ENCODE data around the gene AKNA. TPM values are rescaled to one million over a fixed set of nuclear protein-coding genes. Genes with fewer than 3 reads are reported as not detected.

Gene AKNA
- total RNA-seq, 4 donors from 2014 or later = 8.8 to 24.3 (median 19.0) TPM

DNA sequence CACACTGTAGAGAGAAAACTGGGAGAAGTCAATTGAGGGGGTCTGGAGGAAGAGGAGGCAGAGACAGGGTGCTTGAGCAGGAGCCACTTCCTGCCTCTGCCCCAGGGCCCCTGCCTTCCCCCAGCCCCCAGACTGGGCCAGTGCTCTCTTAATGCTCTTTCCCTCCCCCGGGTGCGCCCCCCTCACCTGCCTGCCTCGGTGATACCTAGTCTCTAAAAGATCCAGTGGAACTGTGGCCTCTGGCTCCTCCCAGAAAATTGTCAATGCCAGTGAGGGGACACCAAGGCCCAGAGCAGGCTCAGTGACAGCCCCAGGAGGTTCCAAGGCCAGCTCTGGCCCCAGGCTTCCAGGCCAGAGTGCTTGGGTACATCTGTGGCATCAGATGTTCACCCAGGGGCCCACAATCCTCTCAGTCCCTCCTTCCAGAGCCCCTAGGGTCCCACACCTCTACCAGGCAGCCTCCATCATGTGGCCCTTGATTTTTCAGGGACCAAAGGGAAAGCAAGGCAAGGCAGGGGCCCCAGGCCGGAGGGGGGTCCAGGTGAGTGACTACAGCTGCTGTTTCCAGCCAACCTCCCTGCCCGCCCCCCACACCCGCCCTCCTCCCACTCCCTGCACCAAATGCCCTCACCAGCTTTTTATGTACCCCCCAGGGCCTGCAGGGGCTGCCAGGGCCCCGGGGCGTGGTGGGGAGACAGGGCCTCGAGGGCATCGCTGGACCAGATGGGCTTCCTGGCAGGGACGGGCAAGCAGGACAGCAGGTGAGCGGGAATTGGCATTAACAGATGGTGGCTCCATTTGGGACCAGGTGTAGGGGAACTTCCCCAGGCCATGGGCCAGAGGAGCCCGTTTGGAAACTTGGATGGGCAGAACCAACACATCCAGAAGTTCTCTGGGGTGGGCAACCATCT is 98.0 kb downstream of the AKNA start:
- 83 to 94% methylated on average over 1 to 3 of the region's 13 CpGs for WGBS, 2 donors (ENCODE audit: low coverage in 1 of 2)
- no peak for ATAC-seq
- no peak overlapping the region for H3K4me3 ChIP-seq
- no peak overlapping the region for H3K27ac ChIP-seq
- no peaks in the 10 kb centered on the region for H3K27me3 ChIP-seq
- no peaks in the 10 kb centered on the region for H3K4me1 ChIP-seq
- no peak for TF ChIP-seq POLR2A (IDR thresholded peaks at IDR 0.05)
- no peak for TF ChIP-seq EP300 (IDR thresholded peaks at IDR 0.05)
- peaks cover 0 to 12% of the 10 kb centered on the region in 2 donors for H3K36me3 ChIP-seq
- H3K9me3 ChIP-seq = peaks cover 0 to 7% (median 0%) of the 10 kb centered on the region in 3 donors

DNA sequence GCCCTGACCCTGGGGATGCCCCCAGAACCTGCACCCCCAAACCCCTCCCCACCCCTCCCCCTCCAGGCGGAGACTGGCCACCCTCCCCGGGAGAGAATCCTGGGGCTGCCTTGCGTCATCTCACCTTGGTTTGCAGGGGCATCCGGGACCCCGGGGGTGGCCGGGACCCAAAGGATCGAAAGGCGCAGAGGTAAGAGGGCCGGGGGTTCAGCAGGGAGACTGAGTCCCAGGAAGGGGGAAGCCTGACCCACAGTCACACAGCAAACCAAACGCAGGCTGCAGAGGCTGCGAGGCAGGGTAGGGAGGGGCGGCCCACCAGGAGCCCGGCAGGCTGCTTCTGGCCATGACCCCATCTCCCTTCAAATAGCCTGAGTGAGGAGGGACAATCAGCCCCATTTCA is 98.7 kb downstream of the AKNA start:
- Histone ChIP-seq H3K27me3 (no peaks in the 10 kb centered on the region), H3K36me3 (peaks cover 0 to 7% of the 10 kb centered on the region in 2 donors), H3K4me1 (no peaks in the 10 kb centered on the region), H3K9me3 (no peaks in the 10 kb centered on the region), H3K4me3 (no peak overlapping the region), H3K27ac (no peak overlapping the region)
- TF ChIP-seq POLR2A (IDR thresholded peaks at IDR 0.05) (no peak), POLR2AphosphoS5 (IDR thresholded peaks at IDR 0.05) (no peak), EP300 (IDR thresholded peaks at IDR 0.05) (no peak)
- TF ChIP-seq, protein P1, sequence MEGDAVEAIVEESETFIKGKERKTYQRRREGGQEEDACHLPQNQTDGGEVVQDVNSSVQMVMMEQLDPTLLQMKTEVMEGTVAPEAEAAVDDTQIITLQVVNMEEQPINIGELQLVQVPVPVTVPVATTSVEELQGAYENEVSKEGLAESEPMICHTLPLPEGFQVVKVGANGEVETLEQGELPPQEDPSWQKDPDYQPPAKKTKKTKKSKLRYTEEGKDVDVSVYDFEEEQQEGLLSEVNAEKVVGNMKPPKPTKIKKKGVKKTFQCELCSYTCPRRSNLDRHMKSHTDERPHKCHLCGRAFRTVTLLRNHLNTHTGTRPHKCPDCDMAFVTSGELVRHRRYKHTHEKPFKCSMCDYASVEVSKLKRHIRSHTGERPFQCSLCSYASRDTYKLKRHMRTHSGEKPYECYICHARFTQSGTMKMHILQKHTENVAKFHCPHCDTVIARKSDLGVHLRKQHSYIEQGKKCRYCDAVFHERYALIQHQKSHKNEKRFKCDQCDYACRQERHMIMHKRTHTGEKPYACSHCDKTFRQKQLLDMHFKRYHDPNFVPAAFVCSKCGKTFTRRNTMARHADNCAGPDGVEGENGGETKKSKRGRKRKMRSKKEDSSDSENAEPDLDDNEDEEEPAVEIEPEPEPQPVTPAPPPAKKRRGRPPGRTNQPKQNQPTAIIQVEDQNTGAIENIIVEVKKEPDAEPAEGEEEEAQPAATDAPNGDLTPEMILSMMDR (IDR thresholded peaks at IDR 0.05) = no peak
- no peak for ATAC-seq
- 84 to 87% methylated on average over 3 of the region's 13 CpGs for WGBS, 2 donors (ENCODE audit: low coverage in 1 of 2)

DNA sequence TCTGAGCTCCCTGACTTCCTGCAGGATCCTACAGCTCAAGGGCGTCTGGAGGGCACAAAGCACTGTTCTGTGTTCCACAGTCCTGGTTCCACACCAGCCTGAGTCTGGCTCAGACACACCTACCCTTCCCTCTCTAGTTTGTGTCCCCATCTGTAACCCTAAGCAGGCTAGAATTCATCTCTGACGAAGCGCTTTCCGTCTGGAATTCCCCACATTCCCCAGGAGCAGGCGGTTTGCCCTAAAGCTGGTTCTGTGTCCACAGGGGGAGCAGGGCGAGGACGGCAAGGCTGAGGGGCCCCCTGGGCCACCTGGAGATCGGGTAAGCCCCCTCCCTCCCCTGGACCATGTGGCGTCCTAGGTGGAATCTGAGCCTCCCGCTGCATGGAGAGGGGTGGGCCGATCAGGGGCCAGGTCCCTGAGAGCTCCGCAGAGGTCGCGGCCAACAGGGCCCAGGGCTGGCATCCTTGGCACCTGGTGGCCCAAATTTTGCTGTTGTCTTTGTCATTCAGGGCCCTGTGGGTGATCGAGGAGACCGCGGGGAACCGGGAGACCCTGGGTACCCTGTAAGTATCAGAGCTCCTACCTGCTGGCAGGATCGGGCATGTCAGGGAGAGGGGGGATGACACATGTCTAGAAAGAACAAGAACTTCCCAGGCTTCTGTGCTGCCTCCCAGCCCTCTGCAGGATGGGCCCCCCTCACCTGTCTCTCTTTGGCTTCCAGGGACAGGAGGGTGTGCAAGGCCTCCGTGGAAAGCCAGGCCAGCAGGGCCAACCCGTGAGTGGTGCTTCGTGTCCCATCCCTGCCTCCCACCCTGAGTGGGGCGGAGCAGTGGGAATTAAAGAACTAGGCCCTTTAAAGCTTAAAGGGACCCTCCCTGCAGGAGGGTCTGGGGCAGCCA is 99.3 kb downstream of the AKNA start:
- no peak overlapping the region for H3K27ac ChIP-seq
- H3K36me3 ChIP-seq = peaks cover 0 to 7% of the 10 kb centered on the region in 2 donors
- ATAC-seq = no peak
- H3K27me3 ChIP-seq = no peaks in the 10 kb centered on the region
- TF ChIP-seq POLR2AphosphoS5 (IDR thresholded peaks at IDR 0.05) (no peak), EP300 (IDR thresholded peaks at IDR 0.05) (no peak), POLR2A (IDR thresholded peaks at IDR 0.05) (no peak)
- TF ChIP-seq, protein P1 (IDR thresholded peaks at IDR 0.05) = no peak
- no peak overlapping the region for H3K4me3 ChIP-seq
- H3K4me1 ChIP-seq = no peaks in the 10 kb centered on the region
- 36% methylated on average over 6 of the region's 23 CpGs; no CpG with 5 or more reads in 1 of the 2 donors for WGBS, 2 donors (ENCODE audit: low coverage in 1 of 2)
- no peaks in the 10 kb centered on the region for H3K9me3 ChIP-seq

DNA sequence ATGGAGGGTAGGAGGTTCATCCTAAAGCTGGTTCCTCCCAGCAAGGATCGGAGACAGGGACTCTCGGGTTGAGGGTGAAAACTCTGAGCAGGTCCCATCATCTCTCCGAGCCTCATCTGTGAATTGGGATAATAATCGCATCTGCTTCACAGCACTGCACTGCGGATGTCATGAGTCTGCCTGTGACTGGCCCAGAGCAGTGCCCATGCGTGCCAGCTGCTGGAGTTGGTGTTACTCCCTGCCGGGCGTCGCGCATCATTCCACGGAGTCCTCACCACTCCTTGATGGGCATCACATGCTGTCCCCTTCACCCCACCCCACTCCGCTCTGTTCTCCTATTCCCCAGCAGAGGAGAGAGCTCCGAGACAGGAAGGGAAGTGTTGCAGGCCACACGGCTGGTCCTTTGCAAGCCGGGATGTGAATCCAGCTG is 100.0 kb downstream of the AKNA start:
- TF ChIP-seq, protein P1 (IDR thresholded peaks at IDR 0.05) = no peak
- TF ChIP-seq POLR2A (IDR thresholded peaks at IDR 0.05) (no peak), EP300 (IDR thresholded peaks at IDR 0.05) (no peak), POLR2AphosphoS5 (IDR thresholded peaks at IDR 0.05) (no peak)
- Histone ChIP-seq H3K36me3 (peaks cover 0 to 7% of the 10 kb centered on the region in 2 donors), H3K9me3 (no peaks in the 10 kb centered on the region), H3K27me3 (no peaks in the 10 kb centered on the region), H3K4me3 (no peak overlapping the region), H3K4me1 (no peaks in the 10 kb centered on the region), H3K27ac (no peak overlapping the region)
- ATAC-seq = no peak
- WGBS, 2 donors (ENCODE audit: low coverage in 1 of 2) = 80 to 100% methylated on average over 1 to 2 of the region's 15 CpGs
